A549 (cell line): Measurements from ENCODE around the gene PXT1. TPM values are rescaled to one million over a fixed set of nuclear protein-coding genes. Genes with fewer than 3 reads are reported as not detected.

Experiments
- ATAC-seq, 2 experiments: fragments of 200-7000 bp in 1 of 2; fragments of >200 bp in 1 of 2; cut with Nextera tagmentation in 1 of 2; cut with Tn5 transposase in 1 of 2; 3 replicates each; pipeline versions ENCODE4 v1.8.0 to v1.9.1; 2018 to 2020; ENCODE audit warnings: mild to moderate bottlenecking in 1 of 2, moderate library complexity in 1 of 2
- CTCF ChIA-PET: fragments of 300-600 bp; sonication (Branson Sonifier 250); formaldehyde crosslinking; extraction: SDS; loops from one replicate; lab custom pipeline; 2021; ENCODE audit warnings: antibody characterized with exemption, inconsistent platforms; lab: Yijun Ruan, JAX
- POLR2A ChIA-PET: fragments of 350-600 bp; formaldehyde crosslinking; extraction: SDS; loops from one replicate; lab custom pipeline; 2021; ENCODE audit warnings: antibody characterized with exemption, inconsistent platforms; lab: Yijun Ruan, JAX
- DNase-seq, 2 experiments: peaks; one replicate each; pipeline versions ENCODE4 v3.0.0 to v3.0.0-alpha.2; 2011 to 2016; ENCODE audit warnings: low read depth in 1 of 2, low spot score in 1 of 2
- FAIRE-seq: peaks from 2 replicates; lab custom pipeline; 2011; peaks lifted over from hg19 to GRCh38; lab: Jason Lieb, UNC
- H3K27ac ChIP-seq, 2 experiments: fragments of >200 bp; sonication (Bioruptor Twin); formaldehyde crosslinking; 3 replicates each; pipeline ENCODE4 v1.5.1; 2016 to 2017
- H3K4me1 ChIP-seq: fragments of >200 bp; sonication (Bioruptor Twin); formaldehyde crosslinking; 3 replicates; pipeline ENCODE4 v1.6.1; 2016
- H3K4me2 ChIP-seq: fragments of >200 bp; sonication (Bioruptor Twin); formaldehyde crosslinking; 3 replicates; pipeline ENCODE4 v1.6.1; 2016
- H3K4me3 ChIP-seq: fragments of >200 bp; sonication (Bioruptor Twin); formaldehyde crosslinking; 3 replicates; pipeline ENCODE4 v1.5.1; 2016
- H3K9me3 ChIP-seq: fragments of >200 bp; sonication (Bioruptor Twin); formaldehyde crosslinking; 3 replicates; pipeline ENCODE4 v1.6.1; 2016
- CHD4 ChIP-seq: fragments of 200-600 bp; sonication (generic); IDR thresholded peaks from 2 replicates; pipeline ENCODE4 v1.6.1; 2016; ENCODE audit warnings: antibody characterized with exemption, mild to moderate bottlenecking, borderline replicate concordance
- CTCF ChIP-seq: fragments of >200 bp; sonication (Bioruptor Twin); formaldehyde crosslinking; IDR thresholded peaks from 3 replicates; pipeline ENCODE4 v1.5.1; 2016
- E2F6 ChIP-seq: IDR thresholded peaks from 2 replicates; pipeline ENCODE4 v1.6.1; 2012; ENCODE audit warnings: low read depth, borderline replicate concordance
- EHMT2 ChIP-seq: fragments of 200-600 bp; sonication (generic); IDR thresholded peaks from 2 replicates; pipeline ENCODE4 v1.6.1; 2016; ENCODE audit warnings: antibody characterized with exemption, low read depth, mild to moderate bottlenecking, moderate library complexity
- ESRRA ChIP-seq: fragments of 150-350 bp; IDR thresholded peaks from 2 replicates; pipeline ENCODE4 v1.6.1; 2014; ENCODE audit warnings: mild to moderate bottlenecking, low read length, borderline replicate concordance
- GATA3 ChIP-seq: IDR thresholded peaks from 2 replicates; pipeline ENCODE4 v1.6.1; 2012; ENCODE audit warnings: borderline replicate concordance
- HDAC2 ChIP-seq: fragments of 200-600 bp; sonication (generic); IDR thresholded peaks from 2 replicates; pipeline ENCODE4 v1.6.1; 2016
- HEYL ChIP-seq: fragments of 250-450 bp; sonication (Bioruptor Pico); IDR thresholded peaks from 2 replicates; pipeline ENCODE4 v1.8.0; 2021; ENCODE audit warnings: mild to moderate bottlenecking, moderate library complexity
- HMGXB4 ChIP-seq: fragments of 250-450 bp; sonication (Bioruptor Pico); IDR thresholded peaks from 2 replicates; pipeline ENCODE4 v1.5.0; 2021; ENCODE audit warnings: mild to moderate bottlenecking, moderate library complexity, borderline replicate concordance
- HOXA7 ChIP-seq: fragments of 250-450 bp; sonication (Bioruptor Pico); IDR thresholded peaks from 2 replicates; pipeline ENCODE4 v1.5.0; 2020; ENCODE audit warnings: mild to moderate bottlenecking, moderate library complexity
- JUN ChIP-seq, 2 experiments: fragments of >200 bp; sonication (Bioruptor Twin); formaldehyde crosslinking; IDR thresholded peaks; 2 replicates in 1 of 2; 3 replicates in 1 of 2; pipeline ENCODE4 v1.6.1; 2016 to 2017
- JUNB ChIP-seq: fragments of >200 bp; sonication (Bioruptor Twin); formaldehyde crosslinking; IDR thresholded peaks from 2 replicates; pipeline ENCODE4 v1.6.1; 2016
- KDM5A ChIP-seq: fragments of 200-600 bp; sonication (generic); IDR thresholded peaks from 2 replicates; pipeline ENCODE4 v1.6.1; 2016; ENCODE audit warnings: antibody characterized with exemption, mild to moderate bottlenecking
- MAX ChIP-seq: IDR thresholded peaks from 2 replicates; pipeline ENCODE4 v1.6.1; 2012
- MAZ ChIP-seq: fragments of 150-350 bp; IDR thresholded peaks from 2 replicates; pipeline ENCODE4 v1.6.1; 2014; ENCODE audit warnings: antibody characterized with exemption, low read depth, low read length, borderline replicate concordance
- MYC ChIP-seq: IDR thresholded peaks from 2 replicates; pipeline ENCODE4 v1.6.1; 2012; ENCODE audit warnings: mild to moderate bottlenecking, inconsistent platforms, low read length, improper control_type of control experiment, borderline replicate concordance
- NR3C1 ChIP-seq: fragments of >200 bp; sonication (Bioruptor Twin); formaldehyde crosslinking; IDR thresholded peaks from 3 replicates; pipeline ENCODE4 v1.6.1; 2017
- PBX3 ChIP-seq: IDR thresholded peaks from 2 replicates; pipeline ENCODE4 v1.6.1; 2012
- PHF8 ChIP-seq: fragments of 200-600 bp; sonication (generic); IDR thresholded peaks from 2 replicates; pipeline ENCODE4 v1.6.1; 2016; ENCODE audit warnings: low read depth, mild to moderate bottlenecking, antibody characterized with exemption, moderate library complexity, borderline replicate concordance
- POLR2A ChIP-seq: IDR thresholded peaks from 2 replicates; pipeline ENCODE4 v1.6.1; 2012; ENCODE audit warnings: mild to moderate bottlenecking, low read length
- RAD21 ChIP-seq, 2 experiments: fragments of >200 bp in 1 of 2; sonication (Bioruptor Twin) in 1 of 2; formaldehyde crosslinking in 1 of 2; IDR thresholded peaks in 1 of 2; conservative IDR thresholded peaks in 1 of 2; 2 replicates in 1 of 2; 3 replicates in 1 of 2; pipeline ENCODE4 v1.6.1; 2012 to 2018; ENCODE audit warnings: inconsistent platforms in 1 of 2
- RARB ChIP-seq: fragments of 250-450 bp; sonication (Bioruptor Pico); IDR thresholded peaks from 2 replicates; pipeline ENCODE4 v1.8.0; 2021; ENCODE audit warnings: mild to moderate bottlenecking, moderate library complexity
- RFX5 ChIP-seq: fragments of 450-650 bp; IDR thresholded peaks from 2 replicates; pipeline ENCODE4 v1.7.1; 2014; ENCODE audit warnings: antibody characterized with exemption, mild to moderate bottlenecking, moderate library complexity
- SMC3 ChIP-seq: fragments of >200 bp; sonication (Bioruptor Twin); formaldehyde crosslinking; IDR thresholded peaks from 3 replicates; pipeline ENCODE4 v1.6.1; 2018; ENCODE audit warnings: inconsistent platforms
- USF2 ChIP-seq: fragments of 450-650 bp; IDR thresholded peaks from 2 replicates; pipeline ENCODE4 v1.6.1; 2014; ENCODE audit warnings: antibody characterized with exemption
- ZC3H11A ChIP-seq: fragments of 450-650 bp; IDR thresholded peaks from 2 replicates; pipeline ENCODE4 v1.6.1; 2014; ENCODE audit warnings: antibody characterized with exemption, mild to moderate bottlenecking
- ZNF302 ChIP-seq: fragments of 250-450 bp; sonication (Bioruptor Pico); IDR thresholded peaks from 2 replicates; pipeline ENCODE4 v1.9.0; 2021; ENCODE audit warnings: inconsistent platforms, mild to moderate bottlenecking, moderate library complexity
- WGBS: methylation state at CpG from one replicate; pipeline ENCODE4 v1.1.6; 2017; ENCODE audit errors: missing lambda C conversion rate; 5-methylcytosine and 5-hydroxymethylcytosine counted together
- polyA plus RNA-seq, 4 experiments: library from polyadenylated mRNA; depleted of rRNA in 3 of 4; stranded (reverse); fragments of >200 nt; fragmentation: RNase III in 1 of 4; extraction: RNeasy Plus Mini Kit Qiagen cat#74134 plus additional on column Dnase treatment in 1 of 4; gene quantifications; 2 replicates in 3 of 4; 3 replicates in 1 of 4; pipeline ENCODE4 v1.2.3, GENCODE V29; 2011 to 2017

PXT1 gene
- polyA plus RNA-seq, 2 of the 4 experiments (the other 2 are of a cell fraction), result not detected

GRCh38 chr6:36343109-36343680 lies 99.5 kb downstream of the PXT1 start:
- Histone ChIP-seq H3K9me3 (no peaks in the 10 kb centered on the region), H3K4me3 (no peak overlapping the region), H3K4me1 (no peaks in the 10 kb centered on the region), H3K4me2 (no peak overlapping the region)
- no peak for DNase-seq
- no peak for ATAC-seq
- ChIA-PET CTCF (interaction anchor here (0.8 to 8.2 kb wide), 4 partner anchors 11 to 34 kb away, joined by 3 to 46 read pairs (median 4); no protein-coding TSS in a partner anchor), POLR2A (no interaction called here)
- whole genome bisulfite sequencing, result 69% methylated on average over 5 of the region's 5 CpGs
- TF ChIP-seq RARB (CRISPR knock-in tag) (no peak), ZC3H11A (no peak), HEYL (no peak), RAD21 (conservative IDR thresholded peaks at IDR 0.05 in 1 of 2, IDR thresholded peaks at IDR 0.05 in 1 of 2) (no peak), PBX3 (no peak), MYC (no peak), JUN (IDR thresholded peaks at IDR 0.05) (no peak), HDAC2 (no peak), MAZ (no peak), HMGXB4 (CRISPR knock-in tag) (no peak), CTCF (no peak)
- TF ChIP-seq, all 56 proteins: peak for 0
- FAIRE-seq, result no peak
- no peak overlapping the region for H3K27ac ChIP-seq

- peak; percentile 60 to 68 for DNase-seq
- ChIA-PET POLR2A (no interaction called here), CTCF (interaction anchor here (0.6 to 3.1 kb wide), 36 partner anchors 8 to 425 kb away, joined by 3 to 32 read pairs (median 4); no protein-coding TSS in a partner anchor)
- no peaks in the 10 kb centered on the region for H3K4me1 ChIP-seq
- peak; percentile 84 to 94 for ATAC-seq
- H3K9me3 ChIP-seq, result no peaks in the 10 kb centered on the region
- H3K27ac ChIP-seq, result peak overlapping the region in 1 of 2 experiments; percentile 27; a peak in 1 of 6 replicates
- peak overlapping the region; percentile 76 for H3K4me2 ChIP-seq
- 10% methylated on average over 32 of the region's 36 CpGs for WGBS
- no peak for FAIRE-seq
- H3K4me3 ChIP-seq, result 0 out of 3 replicates have a peak overlapping the region, but pooled peaks have one; percentile 21
- TF ChIP-seq RFX5 (no peak), ZNF302 (CRISPR knock-in tag) (no peak), SMC3 (peak; percentile 43; the same call in 2 of the 3 replicates), HOXA7 (no peak), ESRRA (no peak), MAX (peak; percentile 62), CHD4 (no peak), NR3C1 (no peak), E2F6 (0 out of 2 replicates have a peak, but pooled peaks have one; percentile 47), GATA3 (no peak), PHF8 (no peak), KDM5A (no peak), USF2 (no peak), RAD21 (conservative IDR thresholded peaks at IDR 0.05 in 1 of 2, IDR thresholded peaks at IDR 0.05 in 1 of 2) (peak; percentile 41 to 46), JUN (IDR thresholded peaks at IDR 0.05) (no peak), POLR2A (no peak), EHMT2 (no peak), CTCF (peak; percentile 77), RARB (CRISPR knock-in tag) (no peak), JUNB (no peak)
Observed at GRCh38 chr6:36340618-36341454, 101.8 kb downstream of the PXT1 start.
